Measurements from ENCODE around the gene VARS1.
A peak's percentile ranks its signal among the peaks of the same experiment; 100 is the strongest.

VARS1 gene

DNA sequence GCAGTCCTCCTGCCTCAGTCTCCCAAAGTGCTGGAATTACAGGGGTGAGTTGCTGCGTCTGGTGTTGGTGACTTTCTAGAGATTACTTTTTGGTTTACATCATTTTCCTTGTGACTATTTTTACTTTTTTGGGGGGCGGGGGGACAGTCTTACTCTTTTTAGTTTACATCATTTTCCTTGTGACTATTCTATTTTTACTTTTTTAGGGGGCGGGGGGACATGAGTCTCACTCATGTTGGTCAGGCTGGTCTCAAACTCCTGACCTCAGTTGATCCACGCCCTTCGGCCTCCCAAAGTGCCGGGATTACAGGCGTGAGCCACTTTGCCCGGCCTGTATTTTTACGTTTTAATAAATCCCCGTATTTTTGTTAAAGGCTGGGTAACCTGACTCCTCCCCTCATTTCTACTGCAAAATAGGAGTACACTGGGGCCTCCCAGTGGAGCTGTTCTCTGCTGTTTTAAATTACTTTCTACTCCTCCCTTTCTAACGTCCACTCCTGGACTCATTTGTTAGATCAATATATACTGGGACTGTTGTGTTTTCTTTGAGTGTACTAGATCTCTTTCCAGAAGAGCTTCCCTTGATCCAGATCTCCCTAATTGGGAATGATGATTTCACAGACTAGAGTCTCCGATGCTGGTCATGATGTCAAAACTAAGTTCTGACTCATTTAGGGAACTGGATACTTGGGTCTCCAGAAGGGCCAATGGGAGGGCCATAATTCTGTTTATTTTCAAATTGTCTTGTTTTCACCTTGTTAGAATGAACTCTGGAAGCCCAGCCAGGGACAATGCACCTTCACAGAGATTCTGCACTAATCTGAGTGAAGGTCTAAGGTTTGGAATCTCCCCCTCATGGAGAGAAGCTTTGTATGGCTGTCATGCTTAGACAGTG, 41.2 kb upstream of the VARS1 start:
- H3K4me3 ChIP-seq (ENCODE audit: low read depth, low read length): peak overlapping the region; percentile 97
- TF ChIP-seq, protein P1, sequence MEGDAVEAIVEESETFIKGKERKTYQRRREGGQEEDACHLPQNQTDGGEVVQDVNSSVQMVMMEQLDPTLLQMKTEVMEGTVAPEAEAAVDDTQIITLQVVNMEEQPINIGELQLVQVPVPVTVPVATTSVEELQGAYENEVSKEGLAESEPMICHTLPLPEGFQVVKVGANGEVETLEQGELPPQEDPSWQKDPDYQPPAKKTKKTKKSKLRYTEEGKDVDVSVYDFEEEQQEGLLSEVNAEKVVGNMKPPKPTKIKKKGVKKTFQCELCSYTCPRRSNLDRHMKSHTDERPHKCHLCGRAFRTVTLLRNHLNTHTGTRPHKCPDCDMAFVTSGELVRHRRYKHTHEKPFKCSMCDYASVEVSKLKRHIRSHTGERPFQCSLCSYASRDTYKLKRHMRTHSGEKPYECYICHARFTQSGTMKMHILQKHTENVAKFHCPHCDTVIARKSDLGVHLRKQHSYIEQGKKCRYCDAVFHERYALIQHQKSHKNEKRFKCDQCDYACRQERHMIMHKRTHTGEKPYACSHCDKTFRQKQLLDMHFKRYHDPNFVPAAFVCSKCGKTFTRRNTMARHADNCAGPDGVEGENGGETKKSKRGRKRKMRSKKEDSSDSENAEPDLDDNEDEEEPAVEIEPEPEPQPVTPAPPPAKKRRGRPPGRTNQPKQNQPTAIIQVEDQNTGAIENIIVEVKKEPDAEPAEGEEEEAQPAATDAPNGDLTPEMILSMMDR (conservative IDR thresholded peaks at IDR 0.05; ENCODE audit: low read depth, low read length): peak; percentile 42
- peak; percentile 69 for DNase-seq (ENCODE audit: low read depth)

DNA sequence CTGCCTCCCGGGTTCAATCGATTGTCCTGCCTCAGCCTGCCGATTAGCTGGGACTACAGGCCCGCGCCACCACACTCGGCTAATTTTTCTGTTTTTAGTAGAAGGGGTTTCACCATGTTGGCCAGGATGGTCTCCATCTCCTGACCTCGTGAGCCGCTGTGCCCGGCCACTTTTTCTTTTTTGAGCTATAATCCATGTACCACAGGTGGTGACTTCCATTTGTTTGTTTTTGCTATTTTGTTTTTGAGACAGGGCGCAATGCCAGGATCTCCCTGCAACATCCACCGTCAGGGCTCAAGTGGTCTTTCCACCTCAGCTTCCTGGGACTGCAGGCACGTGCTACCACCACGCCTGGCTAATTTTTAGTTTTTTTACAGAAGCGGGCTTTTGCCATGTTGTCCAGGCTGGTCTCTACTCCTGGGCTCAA, 40.5 kb upstream of the VARS1 start:
- peak; percentile 23 for DNase-seq (ENCODE audit: low read depth)
- H3K4me3 ChIP-seq (ENCODE audit: low read depth, low read length): peak overlapping the region; percentile 97
- TF ChIP-seq, protein P1 (conservative IDR thresholded peaks at IDR 0.05; ENCODE audit: low read depth, low read length): no peak

DNA sequence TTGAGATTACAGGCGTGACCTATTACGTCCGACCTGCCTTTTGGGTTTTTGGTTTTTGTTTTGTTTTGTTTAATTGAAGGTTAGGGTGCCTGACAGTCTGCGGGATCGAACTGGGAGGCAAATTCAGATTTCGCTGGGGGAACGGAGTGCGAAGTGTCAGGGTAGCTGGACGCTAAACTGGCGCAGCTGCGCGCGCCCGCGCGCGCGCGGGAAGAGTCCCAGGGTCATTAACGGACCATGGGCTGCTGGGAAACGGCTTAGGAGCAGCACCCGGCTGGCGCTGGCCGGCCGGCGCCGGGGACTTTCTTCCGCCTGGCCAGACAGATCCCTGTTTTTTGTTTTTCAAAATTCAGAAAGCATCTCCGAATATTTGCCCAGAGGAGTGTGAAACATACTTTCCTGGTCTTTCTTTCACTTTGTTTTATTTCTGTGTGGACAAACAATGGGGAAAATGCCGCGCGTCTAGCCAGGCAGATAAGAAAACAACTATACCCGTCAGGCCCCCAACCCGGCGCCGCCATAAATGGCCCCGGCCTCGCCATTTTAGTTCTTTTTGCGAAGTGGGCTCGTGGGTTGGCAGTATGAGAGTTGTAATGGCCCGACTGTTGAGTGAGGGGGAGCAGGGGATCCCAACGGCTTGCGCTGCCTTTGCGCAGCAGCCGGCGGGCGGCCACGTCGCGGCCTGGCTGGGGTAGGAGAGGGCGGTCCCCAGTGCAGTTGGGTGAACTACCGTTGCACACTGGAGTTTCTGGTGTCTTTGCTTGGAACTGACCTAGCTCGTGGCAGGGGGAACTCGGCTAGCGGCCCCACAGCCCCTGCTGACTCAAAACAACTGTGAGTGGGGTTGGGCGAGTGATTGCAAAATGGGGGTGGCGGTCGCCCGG, 39.1 kb upstream of the VARS1 start:
- TF ChIP-seq, protein P1 (conservative IDR thresholded peaks at IDR 0.05; ENCODE audit: low read depth, low read length): no peak
- DNase-seq (ENCODE audit: low read depth): peak; percentile 86
- H3K4me3 ChIP-seq (ENCODE audit: low read depth, low read length): peak overlapping the region; percentile 97

DNA sequence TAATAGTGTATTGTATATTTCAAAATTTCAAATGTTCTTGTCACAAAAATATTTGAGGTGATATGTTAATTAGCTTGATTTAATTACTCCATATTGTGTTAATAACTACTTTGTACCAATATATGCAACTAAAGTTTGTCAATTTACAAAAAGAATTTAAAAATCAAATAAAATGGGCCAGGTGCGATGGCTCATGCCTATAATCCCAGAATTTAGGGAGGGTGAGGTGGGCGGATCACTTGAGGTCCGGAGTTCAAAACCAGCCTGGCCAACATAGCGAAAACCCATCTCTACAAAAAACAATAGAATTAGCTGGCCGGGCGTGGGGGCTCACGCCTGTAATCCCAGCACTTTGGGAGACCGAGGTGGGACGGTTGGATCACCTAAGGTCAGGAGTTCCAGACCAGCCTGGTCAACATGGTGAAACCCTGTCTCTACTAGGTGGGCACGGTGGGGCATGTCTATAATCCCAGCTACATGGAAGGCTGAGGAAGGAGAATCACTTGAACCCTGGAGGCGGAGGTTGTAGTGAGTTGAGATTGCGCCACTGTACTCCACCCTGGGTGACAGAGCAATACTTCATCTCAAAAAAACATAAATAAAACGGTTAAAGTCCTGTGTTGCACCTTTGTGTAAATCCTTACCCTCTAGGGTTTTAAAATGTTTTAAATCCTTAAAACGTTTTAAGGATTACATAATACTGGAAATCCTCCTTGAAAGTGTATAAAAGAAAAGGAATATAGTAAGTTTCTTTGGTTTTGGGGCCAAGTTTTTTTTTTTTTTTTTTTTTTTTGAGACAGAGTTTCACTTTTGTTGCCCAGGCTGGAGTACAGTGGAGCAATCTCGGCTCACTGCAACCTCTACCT, 36.0 kb upstream of the VARS1 start:
- TF ChIP-seq, protein P1 (conservative IDR thresholded peaks at IDR 0.05; ENCODE audit: low read depth, low read length): no peak
- DNase-seq (ENCODE audit: low read depth): no peak
- H3K4me3 ChIP-seq (ENCODE audit: low read depth, low read length): no peak overlapping the region

DNA sequence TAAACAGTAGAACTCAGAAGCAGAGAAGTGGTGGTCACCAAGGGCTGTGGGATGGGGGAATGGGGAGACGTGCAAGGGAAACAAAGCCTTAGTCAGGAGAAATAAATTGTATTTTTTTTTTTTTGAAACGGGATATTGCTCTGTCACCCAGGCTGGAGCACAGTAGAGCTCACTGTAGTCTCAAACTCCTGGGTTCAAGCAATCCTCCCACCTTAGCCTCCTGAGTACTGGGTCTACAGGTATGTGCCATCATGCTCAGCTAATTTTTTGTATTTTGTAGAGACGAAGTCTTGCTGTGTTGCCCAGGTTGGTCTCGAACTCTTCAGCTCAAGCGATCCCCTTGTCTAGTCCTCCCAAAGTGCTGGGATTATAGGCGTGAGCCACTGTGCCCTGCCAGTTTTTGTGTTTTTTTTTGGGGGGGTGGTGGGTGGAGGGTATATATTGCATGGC, 35.4 kb upstream of the VARS1 start:
- TF ChIP-seq, protein P1 (conservative IDR thresholded peaks at IDR 0.05; ENCODE audit: low read depth, low read length): no peak
- DNase-seq (ENCODE audit: low read depth): no peak
- peak overlapping the region; percentile 69 for H3K4me3 ChIP-seq (ENCODE audit: low read depth, low read length)

DNA sequence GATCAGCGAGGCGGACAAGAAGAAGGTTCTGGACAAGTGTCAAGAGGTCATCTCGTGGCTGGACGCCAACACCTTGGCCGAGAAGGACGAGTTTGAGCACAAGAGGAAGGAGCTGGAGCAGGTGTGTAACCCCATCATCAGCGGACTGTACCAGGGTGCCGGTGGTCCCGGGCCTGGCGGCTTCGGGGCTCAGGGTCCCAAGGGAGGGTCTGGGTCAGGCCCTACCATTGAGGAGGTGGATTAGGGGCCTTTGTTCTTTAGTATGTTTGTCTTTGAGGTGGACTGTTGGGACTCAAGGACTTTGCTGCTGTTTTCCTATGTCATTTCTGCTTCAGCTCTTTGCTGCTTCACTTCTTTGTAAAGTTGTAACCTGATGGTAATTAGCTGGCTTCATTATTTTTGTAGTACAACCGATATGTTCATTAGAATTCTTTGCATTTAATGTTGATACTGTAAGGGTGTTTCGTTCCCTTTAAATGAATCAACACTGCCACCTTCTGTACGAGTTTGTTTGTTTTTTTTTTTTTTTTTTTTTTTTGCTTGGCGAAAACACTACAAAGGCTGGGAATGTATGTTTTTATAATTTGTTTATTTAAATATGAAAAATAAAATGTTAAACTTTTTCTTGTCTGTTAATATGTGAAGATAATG, 34.2 kb upstream of the VARS1 start:
- TF ChIP-seq, protein P1 (conservative IDR thresholded peaks at IDR 0.05; ENCODE audit: low read depth, low read length): peak; percentile 34
- peak overlapping the region; percentile 69 for H3K4me3 ChIP-seq (ENCODE audit: low read depth, low read length)
- peak; percentile 70 for DNase-seq (ENCODE audit: low read depth)
